ENCODE measurements around the gene POC1A.
A peak's percentile ranks its signal among the peaks of the same experiment; 100 is the strongest.

- TF ChIP-seq CTCF (IDR thresholded peaks at IDR 0.05): peak; percentile 84 to 96 (median 90)
- TF ChIP-seq POLR2A (IDR thresholded peaks at IDR 0.05): no peak
These were observed 31.0 kb downstream of the POC1A start for GRCh38 chr3:52123106-52123725.
